H1 (cell line): ENCODE results near the gene MYCBPAP. TPM values are rescaled to one million over a fixed set of nuclear protein-coding genes. Genes with fewer than 3 reads are reported as not detected.

Experiments
- CTCF ChIA-PET: fragments of 300-600 bp; sonication (Branson Sonifier 250); formaldehyde crosslinking; loops from one replicate; lab custom pipeline; 2021; ENCODE audit not compliant: partially characterized antibody; lab: Charles Lee
- POLR2A ChIA-PET: fragments of 300-600 bp; sonication (Branson Sonifier 250); formaldehyde crosslinking; loops from one replicate; lab custom pipeline; 2021; ENCODE audit warnings: inconsistent platforms; ENCODE audit not compliant: partially characterized antibody; lab: Charles Lee
- DNase-seq, 2 experiments: peaks; one replicate each; pipeline versions ENCODE4 v3.0.0 to v3.0.0-alpha.2; 2010 to 2022; ENCODE audit warnings: low spot score in 2 of 2, low read depth in 1 of 2, mixed read lengths in 1 of 2
- FAIRE-seq: peaks from 2 replicates; lab custom pipeline; 2011; peaks lifted over from hg19 to GRCh38; lab: Jason Lieb, UNC
- H2AFZ ChIP-seq: 2 replicates; pipeline ENCODE4 v1.8.1; 2012; ENCODE audit warnings: low read length, inconsistent platforms
- H2AK5ac ChIP-seq: 2 replicates; pipeline ENCODE4 v1.6.1; 2013; ENCODE audit warnings: low read depth, low read length
- H2BK120ac ChIP-seq: replicated peaks from 2 replicates; pipeline ENCODE3; 2013; ENCODE audit warnings: low read depth, low read length, inconsistent platforms
- H2BK12ac ChIP-seq: 2 replicates; pipeline ENCODE4 v1.6.1; 2013; ENCODE audit warnings: low read depth, low read length
- H2BK15ac ChIP-seq: 2 replicates; pipeline ENCODE4 v1.6.1; 2013; ENCODE audit warnings: low read length
- H2BK20ac ChIP-seq: 2 replicates; pipeline ENCODE4 v1.6.1; 2013; ENCODE audit warnings: low read length
- H2BK5ac ChIP-seq: 2 replicates; pipeline ENCODE4 v1.6.1; 2013; ENCODE audit warnings: low read depth, low read length
- H3K14ac ChIP-seq: 2 replicates; pipeline ENCODE4 v1.6.1; 2013; ENCODE audit warnings: inconsistent platforms; ENCODE audit not compliant: insufficient read length
- H3K18ac ChIP-seq: 2 replicates; pipeline ENCODE4 v1.6.1; 2013; ENCODE audit warnings: low read length; ENCODE audit errors: extremely low read depth
- H3K23ac ChIP-seq: 2 replicates; pipeline ENCODE4 v1.6.1; 2013; ENCODE audit warnings: inconsistent platforms; ENCODE audit not compliant: insufficient read length
- H3K23me2 ChIP-seq: 2 replicates; pipeline ENCODE4 v1.6.1; 2013; ENCODE audit warnings: low read depth, low read length
- H3K27ac ChIP-seq: 2 replicates; pipeline ENCODE4 v1.6.1; 2011; ENCODE audit warnings: low read depth, low read length, inconsistent platforms
- H3K27me3 ChIP-seq, 4 experiments: replicated peaks in 1 of 4; 1 replicate in 1 of 4; 2 replicates in 3 of 4; pipeline versions ENCODE4 v1.6.1 to v1.8.1; 2011 to 2013; ENCODE audit warnings: low read length in 3 of 4, mild to moderate bottlenecking in 3 of 4, inconsistent platforms in 2 of 4, mixed read lengths in 2 of 4, moderate library complexity in 1 of 4; ENCODE audit not compliant: control insufficient read depth in 3 of 4, insufficient read depth in 3 of 4; ENCODE audit errors: extremely low read depth in 1 of 4
- H3K36me3 ChIP-seq, 4 experiments: 2 replicates each; pipeline versions ENCODE4 v1.6.1 to v1.8.1; 2011 to 2013; ENCODE audit warnings: mild to moderate bottlenecking in 4 of 4, low read length in 3 of 4, moderate library complexity in 2 of 4, control low read depth in 1 of 4, inconsistent platforms in 1 of 4; ENCODE audit not compliant: insufficient read depth in 4 of 4, control insufficient read depth in 2 of 4
- H3K4ac ChIP-seq: replicated peaks from 2 replicates; pipeline ENCODE3; 2013; ENCODE audit warnings: low read length, low read depth, mixed read lengths, inconsistent platforms; ENCODE audit not compliant: insufficient read length
- H3K4me1 ChIP-seq, 4 experiments: replicated peaks in 1 of 4; 1 replicate in 1 of 4; 2 replicates in 3 of 4; pipeline versions ENCODE4 v1.6.1 to v1.8.1; 2011 to 2013; ENCODE audit warnings: low read length in 3 of 4, inconsistent platforms in 2 of 4, mixed read lengths in 1 of 4; ENCODE audit not compliant: insufficient read depth in 4 of 4, control insufficient read depth in 3 of 4
- H3K4me2 ChIP-seq, 2 experiments: 2 replicates each; pipeline versions ENCODE4 v1.6.1 to v1.8.1; 2011 to 2013; ENCODE audit warnings: low read depth in 2 of 2, low read length in 2 of 2, control low read depth in 1 of 2, inconsistent platforms in 1 of 2, mild to moderate bottlenecking in 1 of 2; ENCODE audit not compliant: insufficient read depth in 1 of 2
- H3K4me3 ChIP-seq, 4 experiments: fragments of 200-600, 300-600 bp in 1 of 4; sonication (generic), shearing (Covaris generic), sonication (Bioruptor Twin) in 1 of 4; 2 replicates each; pipeline versions ENCODE4 v1.5.1 to v1.8.1; 2011 to 2016; ENCODE audit warnings: low read length in 4 of 4, low read depth in 3 of 4, control low read depth in 2 of 4, inconsistent platforms in 2 of 4, mild to moderate bottlenecking in 2 of 4, mixed read lengths in 1 of 4, moderate library complexity in 1 of 4; ENCODE audit not compliant: insufficient read depth in 2 of 4; ENCODE audit errors: extremely low read depth in 1 of 4
- H3K56ac ChIP-seq: replicated peaks from 2 replicates; pipeline ENCODE3; 2013; ENCODE audit warnings: low read depth, mild to moderate bottlenecking, mixed read lengths, low read length, inconsistent platforms; ENCODE audit not compliant: insufficient read length
- H3K79me1 ChIP-seq: 2 replicates; pipeline ENCODE4 v1.6.1; 2013; ENCODE audit warnings: low read depth, low read length, control low read depth
- H3K79me2 ChIP-seq, 2 experiments: 2 replicates each; pipeline versions ENCODE4 v1.6.1 to v1.8.1; 2012 to 2013; ENCODE audit warnings: low read length in 2 of 2, mild to moderate bottlenecking in 2 of 2, inconsistent platforms in 1 of 2; ENCODE audit not compliant: insufficient read depth in 2 of 2, control insufficient read depth in 1 of 2
- H3K9ac ChIP-seq, 4 experiments: replicated peaks in 1 of 4; 1 replicate in 1 of 4; 2 replicates in 3 of 4; pipeline versions ENCODE4 v1.6.1 to v1.8.1; 2011 to 2013; ENCODE audit warnings: low read depth in 3 of 4, low read length in 3 of 4, control low read depth in 2 of 4, mild to moderate bottlenecking in 2 of 4, moderate library complexity in 2 of 4, inconsistent platforms in 1 of 4; ENCODE audit errors: extremely low read depth in 1 of 4
- H3K9me3 ChIP-seq, 2 experiments: 2 replicates each; pipeline versions ENCODE4 v1.6.1 to v1.8.1; 2012 to 2013; ENCODE audit warnings: mild to moderate bottlenecking in 2 of 2, moderate library complexity in 2 of 2, control low read depth in 1 of 2, inconsistent platforms in 1 of 2, low read depth in 1 of 2, low read length in 1 of 2, mixed read lengths in 1 of 2; ENCODE audit not compliant: insufficient read depth in 2 of 2
- H4K20me1 ChIP-seq, 2 experiments: replicated peaks in 1 of 2; 2 replicates each; pipeline versions ENCODE3 to v1.8.1; 2011 to 2013; ENCODE audit warnings: inconsistent platforms in 2 of 2, low read length in 2 of 2, mild to moderate bottlenecking in 1 of 2; ENCODE audit not compliant: insufficient read depth in 2 of 2, control insufficient read depth in 1 of 2
- H4K5ac ChIP-seq: 2 replicates; pipeline ENCODE4 v1.6.1; 2013; ENCODE audit warnings: low read length, low read depth, mixed read lengths, inconsistent platforms; ENCODE audit not compliant: insufficient read length
- H4K8ac ChIP-seq: 2 replicates; pipeline ENCODE4 v1.8.0; 2013; ENCODE audit warnings: mild to moderate bottlenecking, moderate library complexity, low read length, inconsistent platforms; ENCODE audit not compliant: insufficient read depth; ENCODE audit errors: extremely low read depth
- H4K91ac ChIP-seq: replicated peaks from 2 replicates; pipeline ENCODE3; 2013; ENCODE audit warnings: low read length, mixed read lengths, inconsistent platforms; ENCODE audit not compliant: insufficient read length
- BRCA1 ChIP-seq: IDR thresholded peaks from 2 replicates; pipeline ENCODE4 v1.6.1; 2012; ENCODE audit warnings: low read depth, low read length, improper control_type of control experiment
- CHD1 ChIP-seq: IDR thresholded peaks from 2 replicates; pipeline ENCODE4 v1.6.1; 2012; ENCODE audit warnings: low read depth, low read length, improper control_type of control experiment
- CTCF ChIP-seq, 3 experiments: IDR thresholded peaks; 1 replicate in 2 of 3; 2 replicates in 1 of 3; pipeline versions ENCODE4 v1.5.1 to v1.6.1; 2011; ENCODE audit warnings: low read length in 3 of 3, mild to moderate bottlenecking in 3 of 3, inconsistent platforms in 2 of 3, low read depth in 1 of 3, moderate library complexity in 1 of 3; ENCODE audit not compliant: insufficient read depth in 1 of 3; ENCODE audit errors: control extremely low read depth in 1 of 3
- E2F6 ChIP-seq: IDR thresholded peaks from 2 replicates; pipeline ENCODE4 v1.6.1; 2012; ENCODE audit warnings: inconsistent platforms
- EZH2 ChIP-seq: fragments of 200-600 bp; sonication (generic); IDR thresholded peaks from 2 replicates; pipeline ENCODE4 v1.7.1; 2012; ENCODE audit warnings: low read depth, mild to moderate bottlenecking, moderate library complexity, low read length, inconsistent platforms; ENCODE audit not compliant: severe bottlenecking
- NANOG ChIP-seq: IDR thresholded peaks from 2 replicates; pipeline ENCODE4 v1.6.1; 2011; ENCODE audit warnings: low read length, low read depth, mild to moderate bottlenecking, inconsistent platforms; ENCODE audit not compliant: insufficient read depth, poor library complexity, severe bottlenecking
- RFX5 ChIP-seq: IDR thresholded peaks from 2 replicates; pipeline ENCODE4 v1.6.1; 2011; ENCODE audit warnings: low read depth, low read length, improper control_type of control experiment, borderline replicate concordance
- SP2 ChIP-seq: IDR thresholded peaks from 2 replicates; pipeline ENCODE4 v1.6.1; 2012; ENCODE audit warnings: mild to moderate bottlenecking, low read length, inconsistent platforms
- SUZ12 ChIP-seq: fragments of 200-600 bp; sonication (generic); IDR thresholded peaks from 2 replicates; pipeline ENCODE4 v1.6.1; 2012; ENCODE audit warnings: mild to moderate bottlenecking, inconsistent platforms, low read length, moderate library complexity, mixed read lengths
- TBP ChIP-seq: IDR thresholded peaks from 2 replicates; pipeline ENCODE4 v1.6.1; 2011; ENCODE audit warnings: low read depth, low read length, improper control_type of control experiment
- WGBS, 2 experiments: shearing (Covaris generic) in 1 of 2; methylation state at CpG; one replicate each; pipeline versions ENCODE4 v1.1.6 to v1.1.7; 2013 to 2015; ENCODE audit warnings: low lambda C conversion rate in 2 of 2, mixed read lengths in 2 of 2, inconsistent platforms in 1 of 2, low coverage in 1 of 2, missing lambda C conversion rate in 1 of 2; ENCODE audit not compliant: insufficient replicate concordance in 2 of 2, insufficient coverage in 1 of 2, insufficient read length in 1 of 2; ENCODE audit errors: extremely low coverage in 1 of 2, missing lambda C conversion rate in 1 of 2; 5-methylcytosine and 5-hydroxymethylcytosine counted together
- polyA plus RNA-seq, 7 experiments: library from polyadenylated mRNA; depleted of rRNA in 3 of 7; stranded (reverse) in 5 of 7; unstranded in 2 of 7; fragments of >200 nt in 5 of 7; fragments of 200-250 nt in 2 of 7; gene quantifications; 1 replicate in 5 of 7; 2 replicates in 1 of 7; 4 replicates in 1 of 7; pipeline versions ENCODE4 v1.2.1 to v1.2.3, GENCODE V29; 2011 to 2013; ENCODE audit warnings: missing spikeins in 2 of 7, mixed read lengths in 2 of 7
- total RNA-seq: library from RNA; stranded (reverse); fragmentation: NEBNext Ultra II Directional; extraction: Animal tissue kit (Norgen Biotek cat#: 25700); gene quantifications from 2 replicates; pipeline ENCODE4 v1.2.1, GENCODE V29; 2021

The MYCBPAP gene
- total and polyA plus RNA-seq, 2 of the 8 experiments (the other 6 are each of a cell fraction or from before 2014, with no cell fraction given): 0.89 to 3.3 TPM

- Histone ChIP-seq H3K4me1 (peaks cover 0 to 6% (median 4%) of the 10 kb centered on the region in 4 experiments; a peak in 6 of 7 replicates), H2AFZ (no peak overlapping the region), H4K91ac (no peak overlapping the region), H3K27ac (no peak overlapping the region), H2BK5ac (no peak overlapping the region), H2BK120ac (no peak overlapping the region), H3K27me3 (0 out of 7 replicates have a peak, but pooled peaks cover 0 to 2% (median 0%) of the 10 kb centered on the region in 4 experiments), H2BK15ac (no peak overlapping the region), H3K9me3 (no peaks in the 10 kb centered on the region), H3K4me3 (no peak overlapping the region), H3K4me2 (no peak overlapping the region), H4K5ac (no peak overlapping the region), H3K14ac (no peak overlapping the region), H3K23ac (no peak overlapping the region), H3K18ac (no peak overlapping the region), H3K23me2 (peaks cover 8% of the 10 kb centered on the region), H2BK12ac (no peak overlapping the region), H3K36me3 (peaks cover 0 to 13% (median 6%) of the 10 kb centered on the region in 4 experiments; a peak in 4 of 8 replicates), H2AK5ac (no peak overlapping the region), H3K4ac (no peak overlapping the region), H3K79me2 (peaks cover 0 to 3% of the 10 kb centered on the region in 2 experiments; a peak in 1 of 4 replicates), H4K8ac (0 out of 2 replicates have a peak overlapping the region, but pooled peaks have one; percentile 28), H3K9ac (no peak overlapping the region), H3K56ac (no peak overlapping the region), H2BK20ac (no peak overlapping the region), H3K79me1 (no peaks in the 10 kb centered on the region), H4K20me1 (peaks cover 0 to 2% of the 10 kb centered on the region in 2 experiments)
- FAIRE-seq (peak; percentile 39), DNase-seq (peak; percentile 71 to 93)
- CTCF ChIA-PET: interaction anchor here (0.7 to 9.2 kb wide), 29 partner anchors 10 to 214 kb away, joined by 3 to 116 read pairs (median 6); partner anchors contain the start of genes EPN3 and SPATA20
- 23% methylated on average over 7 of the region's 7 CpGs; no CpG with 5 or more reads in 1 of the 2 experiments for WGBS, 2 experiments
- POLR2A ChIA-PET: interaction anchor here (0.9 to 1.1 kb wide), 3 partner anchors 21 to 85 kb away, joined by 3 to 4 read pairs (median 3); no protein-coding TSS in a partner anchor
- TF ChIP-seq CTCF (IDR thresholded peaks at IDR 0.05; ENCODE audit: control extremely low read depth in 1 of 3, insufficient read depth in 1 of 3, low read depth in 1 of 3, low read length in 3 of 3) (peak; percentile 86 to 97 (median 94)), CHD1 (no peak), TBP (no peak), RFX5 (no peak), SUZ12 (no peak), SP2 (no peak), EZH2 (no peak), E2F6 (no peak), NANOG (no peak), BRCA1 (no peak)
These were observed 25.7 kb upstream of the MYCBPAP start for GRCh38 chr17:50482516-50482915.
